Right atrium auricular region (tissue), 2 donors: ENCODE data around the gene GALNT15. TPM values are rescaled to one million over a fixed set of nuclear protein-coding genes. Genes with fewer than 3 reads are reported as not detected.

ENCODE experiments used
- DNase-seq: peaks from one replicate; pipeline ENCODE4 v3.0.0-alpha.2; 2019; ENCODE audit warnings: low spot score
- H3K27ac ChIP-seq, 2 donors: fragments of 200-600 bp; sonication (generic); 1 replicate in 1 of 2; 2 replicates in 1 of 2; pipeline ENCODE4 v1.5.1; 2016 to 2019
- H3K27me3 ChIP-seq, 2 donors: fragments of 200-600 bp; sonication (generic); one replicate each; pipeline versions ENCODE4 v1.5.1 to v1.6.0; 2017 to 2019
- H3K36me3 ChIP-seq: fragments of 200-600 bp; sonication (generic); one replicate; pipeline ENCODE4 v1.5.1; 2016
- H3K4me1 ChIP-seq, 2 donors: fragments of 200-600 bp; sonication (generic); one replicate each; pipeline versions ENCODE4 v1.5.1 to v1.6.0; 2017 to 2019
- H3K4me3 ChIP-seq, 2 donors: fragments of 200-600 bp; sonication (generic); 1 replicate in 1 of 2; 2 replicates in 1 of 2; pipeline ENCODE4 v1.5.1; 2017 to 2019; ENCODE audit warnings: mild to moderate bottlenecking in 1 of 2, moderate library complexity in 1 of 2
- H3K9me3 ChIP-seq, 2 donors: fragments of 200-600 bp; sonication (generic); one replicate each; pipeline ENCODE4 v1.5.1; 2019
- CTCF ChIP-seq, 2 donors: fragments of 200-600 bp; sonication (generic); IDR thresholded peaks; one replicate each; pipeline ENCODE4 v1.5.1; 2019; ENCODE audit warnings: antibody characterized with exemption in 2 of 2
- total RNA-seq, 2 donors: library from RNA; depleted of rRNA; stranded (reverse); fragments of >200 nt; gene quantifications; one replicate each; pipeline ENCODE4 v1.1.0, GENCODE V29; 2016

Gene GALNT15
- total RNA-seq, 2 donors from 2014 or later = 21.7 to 83.1 TPM

GRCh38 chr3:16140894-16141285 lies 33.6 kb upstream of the GALNT15 start:
- H3K4me3 ChIP-seq = no peak overlapping the region
- H3K36me3 ChIP-seq = no peaks in the 10 kb centered on the region
- peaks cover 0 to 19% of the 10 kb centered on the region in 2 donors for H3K9me3 ChIP-seq
- peak overlapping the region; percentile 73 to 78 for H3K27ac ChIP-seq
- H3K4me1 ChIP-seq = peaks cover 0 to 7% of the 10 kb centered on the region in 2 donors
- no peaks in the 10 kb centered on the region for H3K27me3 ChIP-seq
- no peak for DNase-seq
- TF ChIP-seq CTCF (IDR thresholded peaks at IDR 0.05) = no peak

- Histone ChIP-seq H3K4me1 (peaks cover 0 to 7% of the 10 kb centered on the region in 2 donors), H3K27ac (no peak overlapping the region), H3K27me3 (no peaks in the 10 kb centered on the region), H3K36me3 (no peaks in the 10 kb centered on the region), H3K9me3 (peaks cover 0 to 11% of the 10 kb centered on the region in 2 donors), H3K4me3 (no peak overlapping the region)
- DNase-seq = no peak
- TF ChIP-seq CTCF (IDR thresholded peaks at IDR 0.05) = no peak
Measured at GRCh38 chr3:16142350-16143025, 32.0 kb upstream of the GALNT15 start.

- Histone ChIP-seq H3K27me3 (no peaks in the 10 kb centered on the region), H3K4me3 (no peak overlapping the region), H3K4me1 (peaks cover 0 to 19% of the 10 kb centered on the region in 2 donors), H3K9me3 (peaks cover 0 to 9% of the 10 kb centered on the region in 2 donors), H3K27ac (no peak overlapping the region), H3K36me3 (no peaks in the 10 kb centered on the region)
- no peak for TF ChIP-seq CTCF (IDR thresholded peaks at IDR 0.05)
- DNase-seq = no peak
Measured at GRCh38 chr3:16143861-16144447, 30.5 kb upstream of the GALNT15 start.

- TF ChIP-seq CTCF (IDR thresholded peaks at IDR 0.05) = no peak
- Histone ChIP-seq H3K9me3 (peaks cover 0 to 9% of the 10 kb centered on the region in 2 donors), H3K27ac (no peak overlapping the region), H3K4me1 (peaks cover 0 to 19% of the 10 kb centered on the region in 2 donors), H3K4me3 (no peak overlapping the region), H3K36me3 (no peaks in the 10 kb centered on the region), H3K27me3 (no peaks in the 10 kb centered on the region)
- DNase-seq = no peak
Measured at GRCh38 chr3:16145176-16145575, 29.3 kb upstream of the GALNT15 start.

- Histone ChIP-seq H3K4me1 (peaks cover 0 to 22% of the 10 kb centered on the region in 2 donors), H3K27me3 (no peaks in the 10 kb centered on the region), H3K27ac (no peak overlapping the region), H3K4me3 (no peak overlapping the region), H3K9me3 (peaks cover 0 to 9% of the 10 kb centered on the region in 2 donors), H3K36me3 (no peaks in the 10 kb centered on the region)
- no peak for DNase-seq
- TF ChIP-seq CTCF (IDR thresholded peaks at IDR 0.05) = no peak
Measured at GRCh38 chr3:16146015-16146730, 28.3 kb upstream of the GALNT15 start.
